NCI-H2196 (cell line): ENCODE measurements around the gene CDHR5.

Source experiments
- DNase-seq: peaks from one replicate; lab custom pipeline; 2025; ENCODE audit not compliant: unreplicated experiment; lab: John Stamatoyannopoulos, UW

CDHR5 gene

DNA sequence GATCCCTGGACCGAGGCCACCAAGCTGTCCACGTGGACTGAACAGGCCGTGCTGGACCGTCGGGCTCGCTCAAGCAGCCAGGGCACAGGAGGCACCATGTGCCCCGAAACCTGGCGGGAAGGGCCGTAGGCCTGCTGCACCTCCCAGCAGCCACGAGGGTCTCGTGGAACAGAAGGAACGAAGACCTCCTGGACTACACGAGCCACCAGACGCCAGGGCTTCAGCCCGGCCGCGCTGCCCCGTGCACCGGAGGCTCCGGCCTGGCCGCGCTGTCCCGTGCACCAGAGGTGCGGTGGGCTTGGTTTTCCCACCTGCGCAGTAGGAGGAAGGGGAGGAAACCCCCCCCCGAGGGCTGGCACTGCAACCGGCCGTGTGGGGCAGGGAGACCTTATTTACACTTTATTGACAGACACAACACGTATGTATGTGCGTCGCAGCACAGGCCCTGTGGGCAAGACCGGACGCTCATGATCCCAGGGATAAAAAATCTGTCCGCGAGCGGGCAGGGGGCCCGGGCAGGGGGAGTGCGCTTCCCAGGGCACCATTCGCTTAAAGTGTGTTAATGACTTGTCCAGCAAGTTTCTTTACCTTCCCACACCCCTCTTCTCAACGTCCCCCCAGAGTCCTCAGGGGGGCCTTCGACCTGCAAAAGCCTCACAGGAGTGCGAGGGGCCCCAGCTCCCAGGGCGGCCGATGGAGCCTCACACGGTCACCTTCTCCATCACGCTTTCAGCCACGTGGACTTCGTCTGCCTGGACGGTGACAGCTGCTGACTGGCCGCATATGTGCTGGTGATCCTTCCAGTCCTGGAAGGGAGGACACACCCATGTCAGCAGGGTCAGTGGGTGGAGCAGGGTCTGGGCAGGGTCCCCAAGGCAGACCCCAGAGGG, 19.3 kb upstream of the CDHR5 start:
- DNase-seq = no peak

DNA sequence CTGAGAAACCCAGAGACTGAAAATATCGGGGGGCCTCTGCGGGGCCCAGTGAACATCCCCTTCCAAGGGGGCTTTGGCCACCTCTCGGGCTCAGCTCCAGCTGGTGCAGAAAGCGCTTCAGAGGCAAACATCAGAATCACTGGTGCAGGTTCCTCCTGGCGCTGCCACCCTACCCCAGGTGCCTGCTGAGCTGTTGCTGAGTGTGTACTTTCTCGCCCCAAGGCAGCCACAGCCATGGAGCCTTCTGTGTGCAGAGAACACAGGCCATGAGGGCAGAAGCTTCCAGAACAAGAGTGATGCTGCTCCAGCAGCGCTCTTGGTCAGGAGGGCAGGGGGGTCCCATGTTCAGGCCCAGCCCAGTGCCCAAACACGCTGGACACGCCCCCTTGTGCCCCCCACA, 18.6 kb upstream of the CDHR5 start:
- no peak for DNase-seq

DNA sequence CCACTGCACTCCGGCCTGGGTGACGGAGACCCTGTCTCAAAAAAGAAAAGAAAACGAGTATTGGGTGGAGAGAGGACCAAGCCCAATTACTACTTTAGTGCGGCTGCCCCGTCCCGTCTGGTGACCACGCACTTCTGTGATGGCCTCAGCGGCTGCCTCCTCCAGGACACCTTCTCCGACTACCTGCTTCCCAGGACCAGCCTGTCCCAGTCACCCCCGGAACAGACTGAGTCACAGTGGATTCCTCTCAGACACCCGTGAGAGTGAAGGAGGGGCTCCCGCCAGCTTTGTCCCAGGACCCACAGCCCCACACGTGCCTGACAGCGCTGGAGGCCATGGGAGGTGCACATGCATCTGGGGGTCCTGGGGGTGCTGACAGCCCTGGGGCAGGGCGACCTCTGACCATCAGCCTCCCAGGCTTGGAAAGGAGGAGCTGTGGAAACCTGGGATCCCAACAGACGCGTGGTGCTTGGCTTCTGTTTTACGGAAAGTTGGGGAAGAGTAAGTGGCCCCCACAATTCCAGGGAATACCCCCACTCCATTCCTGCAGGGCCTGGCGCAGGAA, 17.1 kb upstream of the CDHR5 start:
- DNase-seq = no peak

DNA sequence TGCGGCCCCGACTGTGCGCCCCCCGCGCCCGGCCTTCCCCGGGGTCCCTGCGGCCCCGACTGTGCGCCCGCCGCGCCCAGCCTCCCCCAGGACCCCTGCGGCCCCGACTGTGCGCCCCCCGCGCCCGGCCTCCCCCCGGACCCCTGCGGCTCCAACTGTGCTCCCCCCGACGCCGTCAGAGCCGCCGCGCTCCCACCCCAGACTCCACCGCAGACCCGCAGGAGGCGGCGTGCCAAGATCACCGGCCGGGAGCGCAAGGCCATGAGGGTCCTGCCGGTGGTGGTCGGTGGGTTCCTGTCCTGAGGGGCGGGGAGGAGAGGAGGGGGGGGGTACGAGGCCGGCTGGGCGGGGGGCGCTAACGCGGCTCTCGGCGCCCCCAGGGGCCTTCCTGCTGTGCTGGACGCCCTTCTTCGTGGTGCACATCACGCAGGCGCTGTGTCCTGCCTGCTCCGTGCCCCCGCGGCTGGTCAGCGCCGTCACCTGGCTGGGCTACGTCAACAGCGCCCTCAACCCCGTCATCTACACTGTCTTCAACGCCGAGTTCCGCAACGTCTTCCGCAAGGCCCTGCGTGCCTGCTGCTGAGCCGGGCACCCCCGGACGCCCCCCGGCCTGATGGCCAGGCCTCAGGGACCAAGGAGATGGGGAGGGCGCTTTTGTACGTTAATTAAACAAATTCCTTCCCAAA, 15.4 kb upstream of the CDHR5 start:
- DNase-seq = no peak

DNA sequence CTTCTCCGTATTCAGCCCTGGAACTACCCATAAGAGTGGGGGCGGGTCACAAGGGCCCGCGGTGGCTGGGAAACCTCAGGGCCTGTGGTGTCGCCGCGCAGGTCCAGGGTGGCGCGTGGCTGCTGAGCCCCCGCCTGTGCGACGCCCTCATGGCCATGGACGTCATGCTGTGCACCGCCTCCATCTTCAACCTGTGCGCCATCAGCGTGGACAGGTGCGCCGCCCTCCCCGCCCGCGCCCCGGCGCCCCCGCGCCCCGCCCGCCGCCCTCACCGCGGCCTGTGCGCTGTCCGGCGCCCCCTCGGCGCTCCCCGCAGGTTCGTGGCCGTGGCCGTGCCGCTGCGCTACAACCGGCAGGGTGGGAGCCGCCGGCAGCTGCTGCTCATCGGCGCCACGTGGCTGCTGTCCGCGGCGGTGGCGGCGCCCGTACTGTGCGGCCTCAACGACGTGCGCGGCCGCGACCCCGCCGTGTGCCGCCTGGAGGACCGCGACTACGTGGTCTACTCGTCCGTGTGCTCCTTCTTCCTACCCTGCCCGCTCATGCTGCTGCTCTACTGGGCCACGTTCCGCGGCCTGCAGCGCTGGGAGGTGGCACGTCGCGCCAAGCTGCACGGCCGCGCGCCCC, 14.7 kb upstream of the CDHR5 start:
- DNase-seq = no peak

DNA sequence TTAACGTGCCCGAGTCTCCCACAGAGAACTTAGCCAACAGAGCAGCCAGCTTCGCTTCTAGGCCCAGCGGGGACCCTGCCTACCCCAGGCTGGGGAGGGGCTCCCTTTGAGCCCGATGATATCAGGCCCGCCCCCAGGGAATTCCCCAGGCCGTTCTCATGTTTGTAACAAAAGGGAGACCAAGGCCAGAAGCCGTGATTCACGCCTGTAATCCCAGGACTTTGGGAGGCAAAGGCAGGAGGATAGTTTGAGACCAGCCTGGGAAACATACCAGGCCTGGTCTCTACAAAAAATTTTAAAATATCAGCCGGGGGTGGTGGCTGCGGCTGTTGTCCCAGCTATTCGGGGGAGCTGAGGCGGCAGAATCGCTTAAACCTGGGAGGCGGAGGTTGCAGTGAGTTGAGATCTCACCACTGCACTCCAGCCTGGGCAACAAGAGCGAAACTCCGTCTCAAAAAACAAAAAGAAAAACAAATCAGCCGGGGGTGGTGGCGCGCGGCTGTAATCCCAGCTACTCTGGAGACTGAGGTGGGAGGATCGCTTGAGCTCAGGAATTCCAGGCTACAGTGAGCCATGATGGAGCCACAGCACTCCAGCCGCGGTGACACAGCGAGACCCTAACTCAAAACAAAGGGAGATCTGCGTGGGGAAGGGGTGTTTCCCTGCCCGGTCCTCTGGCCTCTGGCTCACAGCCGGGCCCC, 14.0 kb upstream of the CDHR5 start:
- no peak for DNase-seq

DNA sequence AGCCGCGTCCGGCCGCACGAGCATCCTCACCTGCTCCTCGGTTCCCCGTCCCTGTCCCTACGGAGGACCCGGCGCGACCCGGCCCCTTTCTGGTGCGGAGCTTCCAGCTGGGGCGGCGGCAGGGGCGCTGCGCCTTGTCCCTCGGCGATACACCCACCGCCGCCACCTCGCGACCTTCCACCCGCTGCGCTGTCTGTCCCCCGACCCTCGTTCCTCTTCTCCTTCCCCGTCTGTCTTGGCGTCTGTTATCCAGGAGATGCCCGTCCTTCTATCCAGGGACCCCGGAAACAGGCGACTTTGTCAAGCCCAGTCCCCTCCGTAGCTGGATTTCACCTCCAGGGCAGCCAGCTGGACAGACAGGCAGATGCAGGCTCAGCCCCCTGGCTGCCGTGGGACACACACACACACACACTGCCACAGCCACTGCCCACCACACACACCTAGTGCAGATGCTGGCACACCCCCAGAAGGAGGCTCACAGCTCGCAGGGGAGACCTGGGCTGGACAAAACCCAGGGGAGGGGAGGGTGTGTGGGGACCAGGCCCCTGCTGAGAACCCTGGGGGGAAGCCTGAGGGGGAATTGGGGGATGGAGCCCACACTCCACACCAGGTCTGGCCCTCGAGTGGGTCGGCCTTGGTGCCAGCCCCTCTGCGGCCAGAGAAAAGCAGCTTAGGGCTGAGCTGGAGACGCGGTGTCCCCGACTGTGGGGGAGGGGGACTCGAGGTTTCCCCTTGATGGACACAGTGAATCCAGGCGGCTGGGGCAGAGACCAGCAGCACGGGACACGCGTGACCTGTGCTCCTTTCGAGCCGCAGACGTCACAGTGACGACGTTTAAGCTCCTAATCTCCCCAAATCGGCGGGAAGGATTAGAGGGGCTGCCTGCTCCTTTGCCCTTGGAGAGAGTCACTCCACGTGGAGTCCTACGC, 13.1 kb upstream of the CDHR5 start:
- DNase-seq = no peak

DNA sequence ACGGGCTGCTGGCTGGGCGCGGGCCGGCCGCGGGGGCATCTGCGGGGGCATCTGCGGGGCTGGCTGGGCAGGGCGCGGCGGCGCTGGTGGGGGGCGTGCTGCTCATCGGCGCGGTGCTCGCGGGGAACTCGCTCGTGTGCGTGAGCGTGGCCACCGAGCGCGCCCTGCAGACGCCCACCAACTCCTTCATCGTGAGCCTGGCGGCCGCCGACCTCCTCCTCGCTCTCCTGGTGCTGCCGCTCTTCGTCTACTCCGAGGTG, 12.5 kb upstream of the CDHR5 start:
- DNase-seq = no peak

DNA sequence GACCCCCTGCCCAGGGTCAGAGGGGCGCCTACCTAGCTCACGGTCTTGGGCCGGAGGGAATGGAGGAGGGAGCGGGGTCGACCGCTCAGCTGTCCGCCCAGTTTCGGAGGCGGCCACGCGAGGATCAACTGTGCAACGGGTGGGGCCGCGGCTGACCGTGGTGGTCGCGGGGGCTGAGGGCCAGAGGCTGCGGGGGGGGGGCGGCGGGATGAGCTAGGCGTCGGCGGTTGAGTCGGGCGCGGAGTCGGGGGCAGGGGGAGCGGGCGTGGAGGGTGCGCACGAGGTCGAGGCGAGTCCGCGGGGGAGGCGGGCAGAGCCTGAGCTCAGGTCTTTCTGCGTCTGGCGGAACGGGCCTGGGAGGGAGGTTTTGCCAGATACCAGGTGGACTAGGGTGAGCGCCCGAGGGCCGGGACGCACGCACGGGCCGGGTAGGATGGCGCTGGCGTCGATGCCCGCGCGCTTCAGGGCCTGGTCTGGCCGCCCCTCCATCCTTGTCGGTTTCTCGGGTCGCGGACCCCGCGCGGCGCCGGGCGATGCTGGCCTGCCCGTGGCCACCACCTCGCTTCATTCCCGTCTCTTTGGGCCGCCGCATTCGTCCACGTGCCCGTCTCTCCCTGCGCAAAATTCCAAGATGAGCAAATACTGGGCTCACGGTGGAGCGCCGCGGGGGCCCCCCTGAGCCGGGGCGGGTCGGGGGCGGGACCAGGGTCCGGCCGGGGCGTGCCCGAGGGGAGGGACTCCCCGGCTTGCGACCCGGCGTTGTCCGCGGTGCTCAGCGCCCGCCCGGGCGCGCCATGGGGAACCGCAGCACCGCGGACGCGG, 12.0 kb upstream of the CDHR5 start, which contains the start of gene DRD4:
DRD4 (plus strand) TSS at position 759 of the 822 bp plus-strand sequence; CDS start at position 795, 36 bp downstream.
- DNase-seq = no peak

DNA sequence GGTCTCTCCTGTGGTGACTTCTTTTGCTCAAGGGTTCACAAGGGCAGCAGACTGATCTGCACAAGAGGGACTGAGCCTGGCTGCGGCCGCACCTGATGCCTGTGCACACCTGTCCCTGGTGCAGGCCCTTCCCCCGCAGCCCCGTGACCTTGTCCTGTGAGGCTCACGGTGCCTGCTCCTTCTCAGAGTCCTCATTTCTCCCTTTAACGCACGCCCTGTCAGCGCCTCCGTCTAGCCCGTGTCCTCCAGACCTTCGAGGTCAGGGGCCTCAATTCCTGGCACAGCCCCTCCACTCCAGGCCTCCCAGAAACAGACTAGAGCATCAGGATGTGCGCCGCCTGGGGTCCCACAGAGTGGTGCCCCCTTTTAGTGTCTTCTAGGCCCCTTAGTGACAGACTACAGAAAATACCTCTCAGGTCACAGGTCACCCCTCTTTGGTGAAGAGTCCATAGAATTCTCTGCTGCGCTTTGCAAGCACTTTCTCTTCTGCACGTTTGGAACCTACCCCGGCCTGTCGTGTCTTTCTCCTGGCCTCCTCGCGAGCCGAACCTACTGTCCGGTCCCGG, 11.3 kb upstream of the CDHR5 start:
- no peak for DNase-seq

DNA sequence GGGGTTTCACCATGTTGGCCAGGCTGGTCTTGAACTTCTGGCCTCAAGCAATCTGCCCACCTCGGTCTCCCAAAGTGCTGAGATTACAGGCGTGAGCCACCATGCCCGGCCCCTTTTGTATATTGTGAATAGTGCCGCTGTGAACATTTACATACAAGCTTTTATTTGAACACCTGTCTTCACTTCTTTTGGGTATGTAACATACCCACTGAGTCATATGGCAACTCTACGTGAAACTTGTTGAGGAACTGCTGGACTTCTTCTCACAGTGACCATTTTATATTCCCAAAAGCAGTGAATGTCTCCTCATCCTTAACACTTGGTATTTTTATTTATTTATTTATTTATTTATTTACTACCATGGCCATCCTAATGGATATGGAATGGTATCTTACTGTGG, 6.1 kb upstream of the CDHR5 start:
- DNase-seq = no peak

DNA sequence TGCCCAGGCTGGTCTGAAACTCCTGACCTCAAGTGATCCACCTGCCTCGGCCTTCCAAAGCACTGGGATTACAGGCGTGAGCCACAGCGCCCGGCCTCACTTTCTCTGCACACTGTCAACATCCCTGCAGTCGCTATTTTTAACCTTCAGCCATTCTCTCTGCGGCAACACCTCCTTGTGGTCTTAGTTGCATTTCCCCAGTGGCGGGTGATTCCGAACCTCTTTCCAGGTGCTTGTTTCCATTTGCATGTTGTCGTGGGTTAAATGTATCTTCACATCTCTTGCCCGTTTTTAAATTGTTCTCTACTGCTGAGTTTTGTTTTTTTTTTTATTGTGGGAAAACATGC, 4.5 kb upstream of the CDHR5 start:
- DNase-seq = no peak

DNA sequence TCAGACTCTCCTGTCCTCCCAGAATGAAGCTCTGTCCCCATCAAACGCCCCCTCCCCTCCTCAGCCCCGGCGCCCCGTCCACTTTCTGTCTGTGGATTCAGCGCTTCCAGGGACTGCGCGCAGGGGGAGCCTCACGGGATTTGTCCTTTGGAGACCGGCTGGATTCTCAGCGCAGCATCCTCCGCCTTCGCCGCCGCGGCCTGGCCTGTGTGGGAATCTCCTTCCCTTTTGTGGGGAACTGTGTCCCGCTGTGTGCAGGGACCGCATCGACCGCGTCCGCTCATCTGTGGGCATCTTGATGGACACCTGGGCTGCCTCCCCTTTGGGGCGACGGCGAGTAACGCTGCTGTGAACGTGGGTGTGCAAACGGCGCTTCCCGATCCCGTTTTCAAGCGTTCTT, 3.3 kb upstream of the CDHR5 start:
- no peak for DNase-seq

DNA sequence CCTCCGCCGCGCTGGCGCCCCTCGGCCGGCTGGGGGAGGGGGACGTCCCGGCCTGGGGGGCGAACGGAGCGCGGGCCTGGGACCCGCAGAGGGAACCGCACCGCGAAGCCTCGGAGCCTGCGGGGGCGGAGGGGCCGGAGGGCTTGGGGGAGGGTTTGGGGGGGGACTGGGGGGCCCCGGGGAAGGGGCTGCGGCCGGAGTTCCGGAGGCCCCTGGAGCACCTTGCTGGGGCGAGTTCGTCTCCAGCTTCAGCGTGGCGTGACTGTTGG, 2.5 kb upstream of the CDHR5 start:
- no peak for DNase-seq

DNA sequence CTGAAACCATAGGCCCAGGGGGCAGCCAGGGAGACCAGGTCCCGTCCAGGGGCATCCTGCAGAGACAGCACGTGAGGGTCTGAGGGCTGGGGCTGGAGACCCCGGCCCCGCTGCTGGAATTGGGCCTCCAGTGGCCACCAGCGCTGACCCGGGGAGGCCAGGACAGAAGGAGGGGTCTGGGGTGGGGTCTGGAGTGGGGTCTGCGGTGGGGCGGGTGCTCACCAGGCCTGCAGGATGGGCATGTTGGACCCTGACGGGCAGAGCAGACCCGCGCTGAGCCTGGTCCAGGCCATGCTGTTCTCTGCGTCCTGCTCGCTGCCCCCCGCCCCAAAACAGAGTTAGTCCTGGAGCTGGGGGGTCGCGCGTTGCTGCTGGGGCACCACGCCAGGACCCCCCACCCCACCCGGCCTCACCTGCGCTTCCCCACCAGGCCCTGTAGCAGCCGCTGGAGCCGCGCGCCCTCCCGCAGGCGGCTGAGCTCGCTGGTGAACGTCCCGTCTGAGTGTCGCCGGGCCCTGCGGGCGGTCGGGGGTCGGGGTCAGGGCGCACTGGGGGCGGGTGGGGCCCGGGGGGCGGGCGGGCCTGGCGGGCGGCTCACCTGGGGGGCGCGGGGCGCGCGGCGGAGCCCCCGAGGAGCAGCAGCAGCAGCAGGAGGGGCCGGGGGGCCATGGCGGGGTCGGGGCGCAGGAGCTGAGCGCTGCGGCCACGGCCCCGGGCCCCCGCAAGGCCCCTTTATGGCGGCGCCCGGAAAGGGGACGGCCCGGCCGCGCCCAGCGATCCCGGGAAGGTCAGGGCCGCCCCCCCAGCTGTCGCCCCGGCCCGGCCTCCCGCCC, 1.9 kb upstream of the CDHR5 start, which contains the start of gene SCT:
SCT (minus strand) TSS at position 707 of the 833 bp plus-strand sequence; CDS start at position 669, 38 bp downstream.
- DNase-seq = no peak

DNA sequence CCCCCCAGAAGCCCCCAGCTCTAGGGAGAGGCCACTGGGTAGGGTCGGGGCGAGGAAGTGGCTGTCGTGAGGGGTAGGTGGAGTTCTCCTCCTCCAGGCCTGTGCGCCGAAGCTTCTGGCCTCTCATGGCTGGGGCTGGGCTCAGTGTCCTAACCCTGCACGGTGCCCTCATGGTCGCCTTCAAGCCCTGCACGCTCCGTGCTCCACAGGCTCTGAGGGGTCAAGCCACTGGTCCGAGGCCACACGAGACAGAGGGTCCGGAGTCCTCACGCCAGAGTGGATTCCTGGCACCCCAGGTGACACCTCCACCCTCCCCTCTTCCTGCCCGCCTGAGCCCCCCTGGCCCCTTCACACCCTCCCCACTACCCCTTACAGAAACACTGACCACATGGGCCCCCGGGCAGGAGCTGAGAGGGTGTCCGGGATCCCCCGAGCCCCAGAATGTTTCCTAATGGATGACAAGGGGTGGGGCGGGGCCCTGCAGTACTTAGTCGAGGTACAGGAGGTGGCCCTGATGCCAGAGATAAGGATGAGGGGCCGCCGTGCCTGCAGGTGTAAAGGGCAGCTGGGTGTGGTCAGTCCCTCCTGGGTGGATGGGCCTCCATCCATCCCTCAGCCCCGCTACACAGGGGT, 997 bp upstream of the CDHR5 start:
- DNase-seq = no peak

DNA sequence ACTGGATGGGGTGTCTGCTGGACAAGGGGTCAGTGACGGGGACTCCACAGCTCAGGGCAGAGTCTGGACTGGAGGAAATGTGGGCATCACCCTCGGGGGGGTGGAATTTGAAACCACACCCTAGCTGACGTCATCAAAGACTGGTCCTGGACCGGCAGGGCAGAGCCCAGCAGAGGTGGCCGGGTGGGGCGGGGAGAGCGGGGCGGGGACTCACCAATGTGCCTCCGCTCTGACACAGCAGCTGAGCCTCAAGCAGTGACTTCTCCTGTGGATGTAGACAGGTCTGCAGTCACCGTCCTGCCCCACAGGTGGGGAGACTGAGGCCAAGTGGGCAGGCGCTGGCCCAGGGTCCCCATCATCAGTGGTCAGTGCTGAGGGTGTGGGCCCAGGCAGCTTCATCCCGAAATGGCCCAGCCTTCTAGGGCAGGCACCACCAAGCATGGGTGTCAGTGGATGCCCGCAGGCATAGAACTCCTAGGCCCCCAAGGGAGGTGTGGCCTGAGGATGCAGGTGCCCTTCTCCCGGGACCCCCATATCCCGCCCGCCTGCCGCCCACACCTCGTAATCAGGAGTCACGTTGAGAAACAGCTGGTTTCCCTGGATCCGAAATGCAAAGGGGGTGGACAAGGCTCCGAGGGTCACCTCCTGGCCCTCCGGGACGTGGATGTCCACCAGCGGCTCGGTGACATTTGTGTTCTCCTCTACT, 603 bp downstream of the CDHR5 start:
- DNase-seq = no peak
